Measurements from ENCODE around the gene ALOX5. TPM values are rescaled to one million over a fixed set of nuclear protein-coding genes. Genes with fewer than 3 reads are reported as not detected.

Gene ALOX5
- total RNA-seq, 1 donor from 2014 or later, result not detected

GRCh38 chr10:45418417-45418848, 44.4 kb downstream of the ALOX5 start:
- H3K27me3 Mint-ChIP-seq (ENCODE audit: unreplicated experiment), result no peaks in the 10 kb centered on the region
- peak; percentile 82 for DNase-seq (ENCODE audit: extremely low spot score, unreplicated experiment)
- H3K4me3 Mint-ChIP-seq (ENCODE audit: unreplicated experiment), result peak overlapping the region; percentile 86
- no peaks in the 10 kb centered on the region for H3K9me3 Mint-ChIP-seq (ENCODE audit: unreplicated experiment)
- TF ChIP-seq CTCF (IDR thresholded peaks at IDR 0.05), result no peak
- peaks cover 12% of the 10 kb centered on the region for H3K4me1 Mint-ChIP-seq (ENCODE audit: unreplicated experiment)
- no peaks in the 10 kb centered on the region for H3K36me3 Mint-ChIP-seq (ENCODE audit: unreplicated experiment)
- H3K27ac Mint-ChIP-seq (ENCODE audit: unreplicated experiment), result peak overlapping the region; percentile 84

- H3K27me3 Mint-ChIP-seq (ENCODE audit: unreplicated experiment), result no peaks in the 10 kb centered on the region
- no peak for TF ChIP-seq CTCF (IDR thresholded peaks at IDR 0.05)
- H3K4me1 Mint-ChIP-seq (ENCODE audit: unreplicated experiment), result peaks cover 12% of the 10 kb centered on the region
- H3K9me3 Mint-ChIP-seq (ENCODE audit: unreplicated experiment), result no peaks in the 10 kb centered on the region
- H3K36me3 Mint-ChIP-seq (ENCODE audit: unreplicated experiment), result no peaks in the 10 kb centered on the region
- H3K27ac Mint-ChIP-seq (ENCODE audit: unreplicated experiment), result peak overlapping the region; percentile 84
- peak overlapping the region; percentile 86 for H3K4me3 Mint-ChIP-seq (ENCODE audit: unreplicated experiment)
- peak; percentile 84 for DNase-seq (ENCODE audit: extremely low spot score, unreplicated experiment)
Measured at GRCh38 chr10:45418849-45419675, 45.0 kb downstream of the ALOX5 start.

- no peaks in the 10 kb centered on the region for H3K27me3 Mint-ChIP-seq (ENCODE audit: unreplicated experiment)
- TF ChIP-seq CTCF (IDR thresholded peaks at IDR 0.05), result no peak
- peak; percentile 85 for DNase-seq (ENCODE audit: extremely low spot score, unreplicated experiment)
- H3K27ac Mint-ChIP-seq (ENCODE audit: unreplicated experiment), result peak overlapping the region; percentile 84
- H3K36me3 Mint-ChIP-seq (ENCODE audit: unreplicated experiment), result no peaks in the 10 kb centered on the region
- peaks cover 12% of the 10 kb centered on the region for H3K4me1 Mint-ChIP-seq (ENCODE audit: unreplicated experiment)
- peak overlapping the region; percentile 86 for H3K4me3 Mint-ChIP-seq (ENCODE audit: unreplicated experiment)
- H3K9me3 Mint-ChIP-seq (ENCODE audit: unreplicated experiment), result no peaks in the 10 kb centered on the region
Measured at GRCh38 chr10:45419676-45420025, 45.6 kb downstream of the ALOX5 start.

GRCh38 chr10:45420453-45421192, 46.6 kb downstream of the ALOX5 start:
- DNase-seq (ENCODE audit: extremely low spot score, unreplicated experiment), result no peak
- no peak for TF ChIP-seq CTCF (IDR thresholded peaks at IDR 0.05)
- Mint-ChIP-seq H3K9me3 (ENCODE audit: unreplicated experiment) (no peaks in the 10 kb centered on the region), H3K27me3 (ENCODE audit: unreplicated experiment) (no peaks in the 10 kb centered on the region), H3K4me1 (ENCODE audit: unreplicated experiment) (peaks cover 12% of the 10 kb centered on the region), H3K4me3 (ENCODE audit: unreplicated experiment) (no peak overlapping the region), H3K27ac (ENCODE audit: unreplicated experiment) (no peak overlapping the region), H3K36me3 (ENCODE audit: unreplicated experiment) (no peaks in the 10 kb centered on the region)

Measured in osteocyte (in vitro differentiated cells).